VCaP (cell line): ENCODE results near the gene ZNF672.

Experiments
- H3K27ac ChIP-seq: fragments of 450-650 bp; 2 replicates; pipeline ENCODE4 v1.5.1; 2017
- TF ChIP-seq, protein P1 (sequence below): fragments of 450-650 bp; conservative IDR thresholded peaks from 2 replicates; pipeline ENCODE4 v1.5.1; 2017; ENCODE audit warnings: mild to moderate bottlenecking, moderate library complexity

Gene ZNF672

DNA sequence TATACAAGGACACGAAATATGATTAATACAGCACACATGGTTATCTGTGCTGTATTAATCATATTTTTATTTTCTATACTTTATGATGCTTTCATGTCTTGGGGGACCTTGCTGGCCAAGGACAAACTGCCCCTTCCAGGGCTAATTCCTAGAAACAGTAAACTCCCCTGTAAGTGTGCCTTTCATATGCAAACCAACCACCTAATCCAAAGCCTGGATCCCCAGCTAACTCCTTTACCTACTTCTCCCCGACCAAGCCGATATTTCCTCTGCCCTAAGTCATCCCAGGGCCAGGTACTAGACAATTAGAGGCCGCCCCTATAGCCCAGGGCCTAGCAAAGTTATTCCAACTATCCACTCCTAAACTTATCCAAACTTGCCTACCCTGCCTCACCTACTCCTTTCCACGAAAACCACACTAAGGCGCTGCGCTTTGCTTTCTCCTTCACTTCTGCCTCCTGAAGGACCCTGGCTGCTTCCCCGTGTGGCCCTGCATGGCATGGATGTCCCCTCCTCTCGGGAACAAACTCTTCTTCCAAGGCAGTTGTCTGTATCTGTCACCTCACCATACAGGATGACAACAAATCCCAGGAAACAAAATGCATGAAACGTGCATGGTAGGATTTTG, 22.5 kb upstream of the ZNF672 start:
- no peak overlapping the region for H3K27ac ChIP-seq
- TF ChIP-seq, protein P1, sequence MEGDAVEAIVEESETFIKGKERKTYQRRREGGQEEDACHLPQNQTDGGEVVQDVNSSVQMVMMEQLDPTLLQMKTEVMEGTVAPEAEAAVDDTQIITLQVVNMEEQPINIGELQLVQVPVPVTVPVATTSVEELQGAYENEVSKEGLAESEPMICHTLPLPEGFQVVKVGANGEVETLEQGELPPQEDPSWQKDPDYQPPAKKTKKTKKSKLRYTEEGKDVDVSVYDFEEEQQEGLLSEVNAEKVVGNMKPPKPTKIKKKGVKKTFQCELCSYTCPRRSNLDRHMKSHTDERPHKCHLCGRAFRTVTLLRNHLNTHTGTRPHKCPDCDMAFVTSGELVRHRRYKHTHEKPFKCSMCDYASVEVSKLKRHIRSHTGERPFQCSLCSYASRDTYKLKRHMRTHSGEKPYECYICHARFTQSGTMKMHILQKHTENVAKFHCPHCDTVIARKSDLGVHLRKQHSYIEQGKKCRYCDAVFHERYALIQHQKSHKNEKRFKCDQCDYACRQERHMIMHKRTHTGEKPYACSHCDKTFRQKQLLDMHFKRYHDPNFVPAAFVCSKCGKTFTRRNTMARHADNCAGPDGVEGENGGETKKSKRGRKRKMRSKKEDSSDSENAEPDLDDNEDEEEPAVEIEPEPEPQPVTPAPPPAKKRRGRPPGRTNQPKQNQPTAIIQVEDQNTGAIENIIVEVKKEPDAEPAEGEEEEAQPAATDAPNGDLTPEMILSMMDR, result no peak

GRCh38 chr1:248816042-248816851, 21.8 kb upstream of the ZNF672 start:
- TF ChIP-seq, protein P1, result no peak
- no peak overlapping the region for H3K27ac ChIP-seq

DNA sequence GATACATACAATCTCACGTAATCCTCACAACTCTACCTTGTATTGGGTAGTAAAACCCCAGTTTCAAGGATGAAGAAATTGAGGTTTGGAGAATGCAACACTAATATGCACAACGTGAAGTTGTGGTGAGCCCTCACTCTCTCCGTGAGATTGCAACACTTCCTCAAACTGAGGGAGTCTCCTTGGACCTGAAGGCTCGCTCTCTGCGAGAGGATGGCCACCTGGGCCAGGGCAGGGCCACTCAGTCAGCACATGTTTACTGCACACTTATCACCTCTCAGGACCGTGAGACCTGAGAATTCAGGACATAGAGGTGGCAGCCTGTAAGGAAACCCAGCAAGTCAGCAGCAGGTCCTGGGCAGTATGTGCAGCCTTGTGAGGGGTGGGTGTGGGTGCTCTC, 21.0 kb upstream of the ZNF672 start:
- TF ChIP-seq, protein P1, result no peak

DNA sequence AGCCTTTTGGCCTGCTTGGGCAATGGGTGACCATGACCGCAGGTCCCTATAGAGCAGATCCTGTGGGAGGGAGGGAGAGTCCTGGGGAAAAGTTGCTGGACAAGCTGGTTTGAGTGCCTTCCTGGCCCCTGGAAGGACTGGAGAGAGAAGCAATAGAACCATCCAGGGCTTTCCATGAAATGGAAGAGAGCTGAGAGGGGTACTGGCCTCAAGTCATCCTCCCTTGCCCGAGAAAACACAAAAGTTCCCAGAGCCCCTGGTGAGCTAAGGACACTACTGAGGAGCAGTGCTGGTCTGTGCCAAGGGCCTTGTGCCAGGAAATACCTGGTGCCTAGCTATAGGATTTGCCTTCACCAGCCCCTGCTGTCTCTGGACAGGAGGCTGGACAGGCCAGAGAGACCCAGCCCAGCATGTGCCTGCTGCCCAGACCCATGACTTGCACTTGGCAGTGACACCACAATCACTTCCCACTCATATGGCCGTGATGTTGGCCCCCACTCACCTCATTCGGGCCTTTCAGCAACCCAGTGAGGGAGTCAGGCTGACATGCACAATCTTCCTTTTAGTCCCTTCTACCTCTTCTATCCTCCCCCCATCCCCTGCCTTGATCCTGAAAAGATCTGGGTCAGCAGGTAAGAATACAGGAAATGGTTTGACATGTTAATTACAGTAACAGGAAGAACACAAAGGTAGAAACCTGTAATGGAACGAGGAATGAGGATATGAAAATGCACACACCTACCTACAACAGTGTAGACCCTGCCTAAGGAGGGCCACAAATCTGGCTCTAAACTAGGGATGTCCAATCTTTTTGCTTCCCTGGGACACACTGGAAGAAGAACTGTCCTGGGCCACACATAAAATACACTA, 19.3 kb upstream of the ZNF672 start:
- no peak overlapping the region; the same call in 1 of the 2 replicates for H3K27ac ChIP-seq
- TF ChIP-seq, protein P1, result no peak

More for the DNA sequence above, 21.0 kb upstream of the ZNF672 start:
- no peak overlapping the region for H3K27ac ChIP-seq

DNA sequence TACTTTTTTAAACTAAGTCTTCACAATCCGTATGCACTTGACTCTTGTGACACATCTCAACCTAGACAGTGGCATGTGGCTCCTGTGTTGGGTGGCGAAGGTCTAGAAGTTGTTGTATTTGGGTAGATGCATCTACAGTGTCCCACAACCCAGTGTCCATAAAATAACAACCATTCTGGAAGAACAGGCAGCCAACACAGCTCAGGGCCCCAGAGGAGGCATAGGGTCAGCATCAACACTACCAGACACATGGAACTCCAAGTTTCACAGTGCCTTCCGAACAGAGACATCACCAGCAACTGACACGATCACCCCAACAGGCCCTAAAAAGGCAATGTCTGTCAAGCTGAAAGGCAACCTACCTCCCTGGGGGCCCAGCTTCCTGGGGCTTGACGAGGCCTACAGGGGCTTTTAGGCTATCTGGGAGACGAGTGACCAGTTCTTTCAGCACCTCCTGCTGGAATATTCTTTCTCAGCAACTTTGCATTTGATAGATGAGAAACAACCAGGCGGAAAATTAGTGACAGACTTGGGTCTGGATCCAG, 17.9 kb upstream of the ZNF672 start:
- no peak overlapping the region for H3K27ac ChIP-seq
- TF ChIP-seq, protein P1, result no peak

DNA sequence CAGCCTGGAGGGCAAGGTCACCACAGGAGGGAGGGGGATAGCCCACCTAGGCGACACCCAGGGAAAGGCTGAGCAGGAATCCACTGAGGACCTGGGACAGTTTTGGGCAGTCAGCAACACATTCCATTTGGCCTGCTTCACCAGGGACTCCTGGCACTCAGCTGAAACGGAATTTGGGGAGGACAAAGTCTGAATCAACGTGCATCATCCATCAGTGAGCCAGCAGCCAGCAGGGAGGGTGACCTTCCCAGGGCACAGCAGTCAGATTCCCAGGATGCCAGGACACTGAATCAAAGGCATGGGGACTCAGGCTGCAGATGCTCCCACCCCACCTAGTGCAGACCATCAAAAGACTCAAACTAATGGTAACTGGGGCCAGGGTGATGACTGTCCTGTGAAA, 16.9 kb upstream of the ZNF672 start:
- TF ChIP-seq, protein P1, result no peak
- no peak overlapping the region for H3K27ac ChIP-seq

DNA sequence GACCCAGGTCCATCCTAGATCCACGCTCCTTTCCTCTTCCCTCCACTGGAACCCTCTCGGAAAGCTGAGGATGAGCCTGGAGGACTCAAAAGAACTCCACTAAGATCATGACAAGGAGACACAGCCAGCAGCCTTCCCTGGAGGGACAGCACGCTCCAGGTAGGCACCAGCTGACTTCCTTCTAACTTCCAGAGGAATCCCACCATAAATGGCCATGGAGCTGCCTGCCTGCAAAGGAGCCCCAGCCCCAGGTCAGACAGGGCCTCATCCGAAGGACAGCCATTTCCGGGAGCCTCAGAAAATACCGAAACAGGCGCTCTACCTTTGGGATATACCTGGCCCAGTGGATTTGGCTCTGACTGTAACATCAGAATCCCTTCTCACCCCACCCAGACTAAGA, 16.4 kb upstream of the ZNF672 start:
- TF ChIP-seq, protein P1, result no peak
- H3K27ac ChIP-seq, result no peak overlapping the region
